GM12873 (cell line): ENCODE results near the gene DCHS2.
A peak's percentile ranks its signal among the peaks of the same experiment; 100 is the strongest.

Experiments
- CTCF ChIP-seq: IDR thresholded peaks from 2 replicates; pipeline ENCODE4 v1.5.1; 2012; ENCODE audit warnings: low read depth, mild to moderate bottlenecking, moderate library complexity, low read length, control low read depth; ENCODE audit not compliant: insufficient read depth; ENCODE audit errors: missing control alignments

DCHS2 gene

GRCh38 chr4:154503598-154503997 is 12.0 kb upstream of the DCHS2 start:
- peak; percentile 51 for TF ChIP-seq CTCF

GRCh38 chr4:154502111-154502510 is 10.5 kb upstream of the DCHS2 start:
- no peak for TF ChIP-seq CTCF

DNA sequence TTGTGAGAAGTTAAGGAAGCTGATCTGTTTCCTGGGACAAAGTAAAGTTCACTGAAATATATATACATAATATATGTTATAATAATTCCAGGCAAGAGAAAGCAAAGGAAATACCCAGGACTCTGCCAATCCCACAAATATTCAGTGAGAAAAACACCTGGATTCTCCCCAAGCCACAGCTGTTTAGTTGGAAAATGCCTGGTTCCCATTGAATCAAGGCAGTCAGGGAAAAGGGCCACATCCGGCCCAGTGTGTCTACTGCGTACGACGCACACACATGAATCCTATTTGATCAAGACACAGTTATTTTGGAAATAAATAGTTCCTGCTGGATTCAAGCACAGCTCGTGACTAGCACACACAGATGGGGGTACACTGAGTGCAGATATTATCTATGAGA is 6.3 kb upstream of the DCHS2 start:
- TF ChIP-seq CTCF = no peak

- no peak for TF ChIP-seq CTCF
Observed at GRCh38 chr4:154495867-154496266, 4.3 kb upstream of the DCHS2 start.

GRCh38 chr4:154492288-154492687 is 689 bp upstream of the DCHS2 start:
- no peak for TF ChIP-seq CTCF

GRCh38 chr4:154490583-154491340 is 837 bp downstream of the DCHS2 start:
- no peak for TF ChIP-seq CTCF

DNA sequence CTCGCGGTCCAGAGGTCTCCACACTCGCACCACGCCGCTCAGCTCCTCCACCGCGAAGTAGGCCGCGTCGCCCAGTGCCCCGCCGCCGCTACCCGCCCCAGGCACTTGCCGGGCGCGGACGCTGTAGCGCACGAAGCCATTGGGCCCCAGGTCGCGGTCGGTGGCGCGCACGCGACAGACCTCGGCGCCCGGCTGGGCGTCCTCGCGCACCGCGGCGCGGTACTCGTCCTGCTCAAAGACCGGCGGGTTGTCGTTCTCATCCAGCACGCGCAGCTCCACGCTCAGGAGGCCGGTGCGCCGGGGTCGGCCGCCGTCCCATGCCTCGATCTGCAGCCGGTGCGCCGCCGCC is 1.4 kb downstream of the DCHS2 start:
- TF ChIP-seq CTCF = no peak
